Neural progenitor cell (in vitro differentiated cells): ENCODE data around the gene NDUFA13. TPM values are rescaled to one million over a fixed set of nuclear protein-coding genes. Genes with fewer than 3 reads are reported as not detected.

ENCODE experiments used
- DNase-seq: peaks from one replicate; pipeline ENCODE4 v3.0.0-alpha.2; 2016; ENCODE audit warnings: low spot score
- H2AFZ ChIP-seq: fragments of 200-600 bp; sonication (generic); replicated peaks from 2 replicates; pipeline ENCODE4 v1.6.1; 2016; ENCODE audit warnings: antibody characterized with exemption
- H3F3A ChIP-seq: fragments of 200-600 bp; sonication (generic); 2 replicates; pipeline ENCODE4 v1.6.1; 2016; ENCODE audit warnings: antibody characterized with exemption, low read depth
- H3K27ac ChIP-seq: fragments of 200-600 bp; sonication (generic); 2 replicates; pipeline ENCODE4 v1.5.1; 2016; ENCODE audit warnings: mild to moderate bottlenecking
- H3K27me3 ChIP-seq: fragments of 200-600 bp; sonication (generic); 2 replicates; pipeline ENCODE4 v1.6.1; 2016; ENCODE audit warnings: mild to moderate bottlenecking, moderate library complexity
- H3K36me3 ChIP-seq: fragments of 200-600 bp; sonication (generic); 2 replicates; pipeline ENCODE4 v1.5.1; 2016
- H3K4me1 ChIP-seq: fragments of 200-600 bp; sonication (generic); 2 replicates; pipeline ENCODE4 v1.6.1; 2016; ENCODE audit warnings: mixed run types
- H3K4me2 ChIP-seq: fragments of 200-600 bp; sonication (generic); 2 replicates; pipeline ENCODE4 v1.6.1; 2016
- H3K4me3 ChIP-seq: fragments of 200-600 bp; sonication (generic); 2 replicates; pipeline ENCODE4 v1.5.1; 2016
- H3K79me2 ChIP-seq: fragments of 200-600 bp; sonication (generic); 2 replicates; pipeline ENCODE4 v1.6.1; 2016; ENCODE audit warnings: low read depth
- H3K9ac ChIP-seq: fragments of 200-600 bp; sonication (generic); 2 replicates; pipeline ENCODE4 v1.6.1; 2016
- H3K9me3 ChIP-seq: fragments of 200-600 bp; sonication (generic); 2 replicates; pipeline ENCODE4 v1.5.1; 2016; ENCODE audit warnings: low read depth
- H4K20me1 ChIP-seq: fragments of 200-600 bp; sonication (generic); 2 replicates; pipeline ENCODE4 v1.6.1; 2016; ENCODE audit warnings: low read depth
- H3K27ac Mint-ChIP-seq: 3 replicates; pipeline ENCODE4 v1.8.0; 2021; ENCODE audit warnings: mixed read lengths
- H3K27me3 Mint-ChIP-seq: 2 replicates; pipeline ENCODE4 v1.8.0; 2022; ENCODE audit warnings: low read depth, mild to moderate bottlenecking, inconsistent platforms, moderate library complexity, mixed read lengths; ENCODE audit not compliant: insufficient read depth
- H3K36me3 Mint-ChIP-seq: 3 replicates; pipeline ENCODE4 v1.8.0; 2021; ENCODE audit warnings: mixed read lengths
- H3K4me1 Mint-ChIP-seq: 3 replicates; pipeline ENCODE4 v1.8.0; 2021; ENCODE audit warnings: mixed read lengths
- H3K4me3 Mint-ChIP-seq: 3 replicates; pipeline ENCODE4 v1.8.0; 2021; ENCODE audit warnings: mild to moderate bottlenecking, moderate library complexity, mixed read lengths
- H3K9me3 Mint-ChIP-seq: 3 replicates; pipeline ENCODE4 v1.8.0; 2020; ENCODE audit warnings: mixed read lengths
- CTCF ChIP-seq: fragments of 200-600 bp; sonication (generic); IDR thresholded peaks from 2 replicates; pipeline ENCODE4 v1.5.1; 2017; ENCODE audit warnings: antibody characterized with exemption, mild to moderate bottlenecking
- EZH2 ChIP-seq: fragments of 200-600 bp; sonication (generic); IDR thresholded peaks from 2 replicates; pipeline ENCODE4 v1.6.1; 2017; ENCODE audit warnings: antibody characterized with exemption, mild to moderate bottlenecking, moderate library complexity
- EZH2phosphoT487 ChIP-seq: fragments of 200-600 bp; sonication (generic); IDR thresholded peaks from 2 replicates; pipeline ENCODE4 v1.6.1; 2017; ENCODE audit warnings: antibody characterized with exemption
- total RNA-seq: library from RNA; depleted of rRNA; stranded (reverse); fragments of >200 nt; gene quantifications from 2 replicates; pipeline ENCODE4 v1.2.3, GENCODE V29; 2015; ENCODE audit warnings: low replicate concordance

The NDUFA13 gene
- total RNA-seq, 1 donor from 2014 or later, result 78.6 TPM

- Histone ChIP-seq H3K4me1 (no peaks in the 10 kb centered on the region), H3K36me3 (no peaks in the 10 kb centered on the region)
- H3K27ac Mint-ChIP-seq, result peak overlapping the region; percentile 37
Observed at GRCh38 chr19:19561946-19562664, 46.1 kb downstream of the NDUFA13 start.

GRCh38 chr19:19562665-19563347 is 46.8 kb downstream of the NDUFA13 start:
- TF ChIP-seq EZH2phosphoT487 (no peak), CTCF (peak; percentile 25)
- H3K4me3 ChIP-seq, result no peak overlapping the region
- H3K27me3 ChIP-seq, result no peaks in the 10 kb centered on the region
- Mint-ChIP-seq H3K9me3 (no peaks in the 10 kb centered on the region), H3K27me3 (peaks cover 5% of the 10 kb centered on the region), H3K4me3 (no peak overlapping the region), H3K36me3 (peaks cover 20% of the 10 kb centered on the region), H3K27ac (no peak overlapping the region), H3K4me1 (no peaks in the 10 kb centered on the region)
- peak; percentile 35 for DNase-seq
- no peaks in the 10 kb centered on the region for H4K20me1 ChIP-seq
- H3K79me2 ChIP-seq, result no peaks in the 10 kb centered on the region
- no peaks in the 10 kb centered on the region for H3F3A ChIP-seq
- H3K36me3 ChIP-seq, result no peaks in the 10 kb centered on the region
- H3K27ac ChIP-seq, result no peak overlapping the region
- no peaks in the 10 kb centered on the region for H3K9me3 ChIP-seq
- H3K4me1 ChIP-seq, result no peaks in the 10 kb centered on the region
- no peak overlapping the region for H2AFZ ChIP-seq
- H3K9ac ChIP-seq, result no peak overlapping the region
- H3K4me2 ChIP-seq, result no peak overlapping the region

More at GRCh38 chr19:19561946-19562664, 46.1 kb downstream of the NDUFA13 start:
- no peaks in the 10 kb centered on the region for H3K79me2 ChIP-seq
- H4K20me1 ChIP-seq, result no peaks in the 10 kb centered on the region
- no peak overlapping the region for H3K4me2 ChIP-seq
- no peaks in the 10 kb centered on the region for H3K4me1 Mint-ChIP-seq
- H3F3A ChIP-seq, result no peaks in the 10 kb centered on the region
- no peaks in the 10 kb centered on the region for H3K9me3 Mint-ChIP-seq
- peaks cover 5% of the 10 kb centered on the region for H3K27me3 Mint-ChIP-seq
- no peak for TF ChIP-seq EZH2phosphoT487
- no peak for TF ChIP-seq CTCF
- no peak for TF ChIP-seq EZH2
- no peak overlapping the region for H3K27ac ChIP-seq
- H3K4me3 Mint-ChIP-seq, result no peak overlapping the region
- no peak overlapping the region for H3K4me3 ChIP-seq
- peaks cover 17% of the 10 kb centered on the region for H3K36me3 Mint-ChIP-seq
- no peaks in the 10 kb centered on the region for H3K27me3 ChIP-seq
- DNase-seq, result no peak
- no peaks in the 10 kb centered on the region for H3K9me3 ChIP-seq
- no peak overlapping the region for H2AFZ ChIP-seq
- H3K9ac ChIP-seq, result no peak overlapping the region

GRCh38 chr19:19563348-19563848 is 47.4 kb downstream of the NDUFA13 start:
- Histone ChIP-seq H3K27ac (no peak overlapping the region), H3K4me3 (no peak overlapping the region), H3K79me2 (no peaks in the 10 kb centered on the region), H3K9ac (no peak overlapping the region), H4K20me1 (no peaks in the 10 kb centered on the region), H3K36me3 (no peaks in the 10 kb centered on the region), H3K4me1 (no peaks in the 10 kb centered on the region), H3F3A (no peaks in the 10 kb centered on the region), H2AFZ (no peak overlapping the region), H3K4me2 (no peak overlapping the region), H3K9me3 (no peaks in the 10 kb centered on the region), H3K27me3 (no peaks in the 10 kb centered on the region)
- Mint-ChIP-seq H3K4me1 (no peaks in the 10 kb centered on the region), H3K4me3 (no peak overlapping the region), H3K27me3 (peaks cover 5% of the 10 kb centered on the region), H3K27ac (no peak overlapping the region), H3K36me3 (peaks cover 21% of the 10 kb centered on the region), H3K9me3 (no peaks in the 10 kb centered on the region)
- no peak for DNase-seq
- TF ChIP-seq EZH2 (no peak), EZH2phosphoT487 (no peak), CTCF (no peak)
